OCI-LY1 (cell line): Measurements from ENCODE around the gene HDAC9.

Source experiments
- H2AFZ ChIP-seq: fragments of 200-600 bp; sonication (generic), shearing (Covaris generic); 2 replicates; pipeline ENCODE4 v1.6.0; 2014; ENCODE audit warnings: antibody characterized with exemption, mild to moderate bottlenecking, low read length
- H3F3A ChIP-seq: fragments of 200-600 bp; sonication (generic), shearing (Covaris generic); 2 replicates; pipeline ENCODE4 v1.6.0; 2014; ENCODE audit warnings: mild to moderate bottlenecking, antibody characterized with exemption, low read length, moderate library complexity; ENCODE audit not compliant: insufficient read depth
- H3K27ac ChIP-seq: fragments of 200-600 bp; sonication (generic); 2 replicates; pipeline ENCODE4 v1.5.1; 2014; ENCODE audit warnings: low read length, mixed run types, mild to moderate bottlenecking, low read depth; ENCODE audit not compliant: poor library complexity, severe bottlenecking
- H3K27me3 ChIP-seq: fragments of 200-600 bp; sonication (generic); 2 replicates; pipeline ENCODE4 v1.6.0; 2014; ENCODE audit warnings: antibody characterized with exemption, mild to moderate bottlenecking, low read length, moderate library complexity; ENCODE audit not compliant: insufficient read depth
- H3K36me3 ChIP-seq: fragments of 200-600 bp; sonication (generic); 2 replicates; pipeline ENCODE4 v1.6.1; 2014; ENCODE audit warnings: mild to moderate bottlenecking, antibody characterized with exemption, low read length, moderate library complexity, mixed read lengths; ENCODE audit not compliant: insufficient read depth
- H3K4me1 ChIP-seq: fragments of 200-600 bp; sonication (generic); 2 replicates; pipeline ENCODE4 v1.5.1; 2014; ENCODE audit warnings: mild to moderate bottlenecking, low read length, moderate library complexity; ENCODE audit not compliant: insufficient read depth, severe bottlenecking
- H3K4me2 ChIP-seq: fragments of 200-600 bp; sonication (generic), shearing (Covaris generic); 2 replicates; pipeline ENCODE4 v1.6.1; 2014; ENCODE audit warnings: low read length
- H3K4me3 ChIP-seq: fragments of 200-600 bp; sonication (generic); 2 replicates; pipeline ENCODE4 v1.5.1; 2014; ENCODE audit warnings: low read length, low read depth, mild to moderate bottlenecking, mixed read lengths; ENCODE audit not compliant: poor library complexity, severe bottlenecking
- H3K79me2 ChIP-seq: fragments of 200-600 bp; shearing (Covaris generic); 2 replicates; pipeline ENCODE4 v1.6.1; 2016; ENCODE audit warnings: mixed run types, low read length, mixed read lengths; ENCODE audit not compliant: insufficient read depth
- H3K9ac ChIP-seq: fragments of 200-600 bp; sonication (generic), shearing (Covaris generic); 2 replicates; pipeline ENCODE4 v1.6.1; 2014; ENCODE audit warnings: mild to moderate bottlenecking, low read length, mixed read lengths
- H3K9me2 ChIP-seq: fragments of 200-600 bp; sonication (generic), shearing (Covaris generic); 2 replicates; pipeline ENCODE4 v1.6.1; 2014; ENCODE audit warnings: low read depth, mild to moderate bottlenecking, low read length, mixed read lengths
- H3K9me3 ChIP-seq: fragments of 200-600 bp; shearing (Covaris generic); 2 replicates; pipeline ENCODE4 v1.6.1; 2014; ENCODE audit warnings: low read length, mixed read lengths
- H4K20me1 ChIP-seq: fragments of 200-600 bp; sonication (generic), shearing (Covaris generic); 2 replicates; pipeline ENCODE4 v1.6.0; 2016; ENCODE audit warnings: mild to moderate bottlenecking, low read length; ENCODE audit not compliant: insufficient read depth
- CTCF ChIP-seq: fragments of 200-600 bp; sonication (generic), shearing (Covaris generic); IDR thresholded peaks from 2 replicates; pipeline ENCODE4 v1.5.1; 2017; ENCODE audit warnings: mild to moderate bottlenecking, antibody characterized with exemption, low read length, moderate library complexity, mixed read lengths
- EZH2 ChIP-seq: fragments of 200-600 bp; sonication (generic), shearing (Covaris generic); IDR thresholded peaks from 2 replicates; pipeline ENCODE4 v1.8.0; 2017; ENCODE audit warnings: borderline replicate concordance, mixed run types, mild to moderate bottlenecking, antibody characterized with exemption, low read length, moderate library complexity, mixed read lengths

HDAC9 gene

GRCh38 chr7:18488049-18488448 lies 7.5 kb upstream of the HDAC9 start:
- no peaks in the 10 kb centered on the region for H3K9me2 ChIP-seq
- H3K79me2 ChIP-seq = no peaks in the 10 kb centered on the region
- no peak for TF ChIP-seq CTCF
- H4K20me1 ChIP-seq = no peaks in the 10 kb centered on the region
- no peak overlapping the region for H3K27ac ChIP-seq
- H3K9ac ChIP-seq = no peak overlapping the region
- no peaks in the 10 kb centered on the region for H3K9me3 ChIP-seq
- H3F3A ChIP-seq = no peaks in the 10 kb centered on the region
- peak overlapping the region; percentile 26; the same call in 1 of the 2 replicates for H2AFZ ChIP-seq
- no peaks in the 10 kb centered on the region for H3K4me1 ChIP-seq
- no peak overlapping the region for H3K4me2 ChIP-seq
- H3K4me3 ChIP-seq = no peak overlapping the region
- no peaks in the 10 kb centered on the region for H3K36me3 ChIP-seq
- no peaks in the 10 kb centered on the region for H3K27me3 ChIP-seq

- no peaks in the 10 kb centered on the region for H3K9me3 ChIP-seq
- no peak overlapping the region for H3K4me3 ChIP-seq
- no peaks in the 10 kb centered on the region for H3K9me2 ChIP-seq
- H3K79me2 ChIP-seq = no peaks in the 10 kb centered on the region
- no peak for TF ChIP-seq EZH2
- no peaks in the 10 kb centered on the region for H4K20me1 ChIP-seq
- no peaks in the 10 kb centered on the region for H3F3A ChIP-seq
- no peak overlapping the region for H2AFZ ChIP-seq
- H3K27me3 ChIP-seq = no peaks in the 10 kb centered on the region
- peaks cover under 1% of the 10 kb centered on the region for H3K4me1 ChIP-seq
- H3K9ac ChIP-seq = no peak overlapping the region
- H3K27ac ChIP-seq = no peak overlapping the region
- H3K4me2 ChIP-seq = no peak overlapping the region
- no peaks in the 10 kb centered on the region for H3K36me3 ChIP-seq
Observed at GRCh38 chr7:18489624-18490023, 5.9 kb upstream of the HDAC9 start.

GRCh38 chr7:18491871-18492270 lies 3.7 kb upstream of the HDAC9 start:
- no peak overlapping the region for H3K4me2 ChIP-seq
- H3K4me1 ChIP-seq = peaks cover 23% of the 10 kb centered on the region
- H3K79me2 ChIP-seq = peaks cover 11% of the 10 kb centered on the region
- TF ChIP-seq CTCF (no peak), EZH2 (no peak)
- H3K9me3 ChIP-seq = no peaks in the 10 kb centered on the region
- no peaks in the 10 kb centered on the region for H3K36me3 ChIP-seq
- H4K20me1 ChIP-seq = no peaks in the 10 kb centered on the region
- no peaks in the 10 kb centered on the region for H3K27me3 ChIP-seq
- H3K4me3 ChIP-seq = no peak overlapping the region
- no peak overlapping the region for H3K9ac ChIP-seq
- no peak overlapping the region for H3K27ac ChIP-seq
- no peaks in the 10 kb centered on the region for H3F3A ChIP-seq
- H2AFZ ChIP-seq = no peak overlapping the region
- H3K9me2 ChIP-seq = no peaks in the 10 kb centered on the region

- Histone ChIP-seq H3K4me2 (no peak overlapping the region), H3K9ac (no peak overlapping the region), H3K27ac (peak overlapping the region; percentile 81), H3K4me1 (peaks cover 48% of the 10 kb centered on the region), H3K79me2 (peaks cover 37% of the 10 kb centered on the region), H2AFZ (no peak overlapping the region), H3K4me3 (no peak overlapping the region), H3K9me2 (no peaks in the 10 kb centered on the region), H3K9me3 (no peaks in the 10 kb centered on the region), H3K27me3 (no peaks in the 10 kb centered on the region), H4K20me1 (no peaks in the 10 kb centered on the region), H3F3A (no peaks in the 10 kb centered on the region), H3K36me3 (no peaks in the 10 kb centered on the region)
- TF ChIP-seq EZH2 = no peak
- TF ChIP-seq CTCF = no peak
Observed at GRCh38 chr7:18494406-18494805, 1.1 kb upstream of the HDAC9 start.
